Right lobe of liver (tissue), 6 donors: ENCODE results near the gene OR14C36. TPM values are rescaled to one million over a fixed set of nuclear protein-coding genes. Genes with fewer than 3 reads are reported as not detected.

ENCODE experiments used
- ATAC-seq, 4 donors: fragments of 200-7000 bp; cut with Tn5 transposase; one replicate each; pipeline ENCODE4 v1.9.1; 2020; ENCODE audit warnings: mild to moderate bottlenecking in 4 of 4, moderate library complexity in 4 of 4
- DNase-seq, 3 donors: peaks; one replicate each; pipeline ENCODE4 v3.0.0-alpha.2; 2020
- H3K27ac ChIP-seq, 3 donors: fragments of 200-600 bp; one replicate each; pipeline ENCODE4 v1.8.0; 2022
- H3K27me3 ChIP-seq, 2 donors: fragments of 200-600 bp; one replicate each; pipeline ENCODE4 v1.8.0; 2022
- H3K36me3 ChIP-seq, 4 donors: fragments of 200-600 bp; sonication (generic) in 1 of 4; one replicate each; pipeline versions ENCODE4 v1.5.1 to v1.8.0; 2017 to 2022; ENCODE audit warnings: control low read depth in 1 of 4
- H3K4me1 ChIP-seq, 4 donors: fragments of 200-600 bp; sonication (generic) in 1 of 4; one replicate each; pipeline versions ENCODE4 v1.5.1 to v1.8.0; 2017 to 2022; ENCODE audit warnings: control low read depth in 1 of 4
- H3K4me3 ChIP-seq, 3 donors: fragments of 200-600 bp; one replicate each; pipeline ENCODE4 v1.8.0; 2022
- H3K9me3 ChIP-seq, 4 donors: fragments of 200-600 bp; sonication (generic) in 1 of 4; one replicate each; pipeline versions ENCODE4 v1.5.1 to v1.8.0; 2017 to 2022; ENCODE audit warnings: control low read depth in 1 of 4
- CTCF ChIP-seq, 4 donors: fragments of 200-600 bp in 3 of 4; fragments of 450-650 bp in 1 of 4; IDR thresholded peaks; one replicate each; pipeline versions ENCODE4 v1.5.1 to v1.8.0; 2016 to 2022; ENCODE audit warnings: antibody characterized with exemption in 4 of 4, mild to moderate bottlenecking in 2 of 4
- POLR2A ChIP-seq: fragments of 450-650 bp; IDR thresholded peaks from one replicate; pipeline ENCODE4 v1.6.1; 2017; ENCODE audit warnings: antibody characterized with exemption, mild to moderate bottlenecking
- WGBS: methylation state at CpG from one replicate; pipeline ENCODE4 v1.1.6; 2018; ENCODE audit warnings: low coverage, low lambda C conversion rate; ENCODE audit not compliant: insufficient coverage; ENCODE audit errors: missing lambda C conversion rate; 5-methylcytosine and 5-hydroxymethylcytosine counted together
- intact Hi-C, 2 donors: fragments of 100-400 bp; cut with DNase I; formaldehyde crosslinking; loops; one replicate each; pipeline versions ENCODE4 v1.11.2 to v1.14.1; 2022
- total RNA-seq, 6 experiments: library from RNA; depleted of rRNA in 2 of 6; stranded (reverse); fragments of >200 nt in 2 of 6; fragmentation: NEBNext Ultra II Directional in 3 of 6; extraction: Animal tissue kit (Norgen Biotek cat#: 25700) in 3 of 6; gene quantifications; one replicate each; pipeline versions ENCODE4 v1.1.0 to v1.2.4, GENCODE V29; 2016 to 2023
- donor health status: DM: no; HTN: yes; CAD: no.
- donor health status: DM: no; HTN: no; CAD: no.
- donor health status: DM: no; HTN: no; CAD: no.
- donor health status: DM: no; HTN: yes; CAD: no.
- donor health status: DM: no; HTN: yes; CAD: no.

OR14C36 gene
- total RNA-seq, 6 experiments from 2014 or later = not detected

- no peak for TF ChIP-seq POLR2A
- TF ChIP-seq CTCF (IDR thresholded peaks at IDR 0.05) = no peak
- Histone ChIP-seq H3K27ac (no peak within 1 kb of the TSS), H3K4me3 (no peak within 1 kb of the TSS), H3K36me3 (no peaks in the 10 kb centered on the region), H3K9me3 (no peaks in the 10 kb centered on the region), H3K4me1 (no peaks in the 10 kb centered on the region), H3K27me3 (no peaks in the 10 kb centered on the region)
- intact Hi-C loops = no loop called here
- DNase-seq (no peak), ATAC-seq (no peak)
- WGBS = 26% methylated on average over 3 of the region's 3 CpGs
Measured at GRCh38 chr1:248361121-248361715, 12.6 kb downstream of the OR14C36 start, which contains the start of gene OR2T4. OR2T4 (plus strand) TSS chr1:248361665; CDS start chr1:248361665, 0 bp downstream.

- Histone ChIP-seq H3K9me3 (no peaks in the 10 kb centered on the region), H3K4me1 (no peaks in the 10 kb centered on the region), H3K36me3 (no peaks in the 10 kb centered on the region), H3K27me3 (no peaks in the 10 kb centered on the region), H3K4me3 (no peak overlapping the region), H3K27ac (no peak overlapping the region)
- ATAC-seq = no peak
- intact Hi-C loops = no loop called here
- no peak for DNase-seq
- TF ChIP-seq POLR2A (no peak), CTCF (IDR thresholded peaks at IDR 0.05) (no peak)
Measured at GRCh38 chr1:248366609-248367008, 18.0 kb downstream of the OR14C36 start.

- Histone ChIP-seq H3K36me3 (no peaks in the 10 kb centered on the region), H3K27me3 (peaks cover 0 to under 1% of the 10 kb centered on the region in 2 donors), H3K9me3 (no peaks in the 10 kb centered on the region), H3K4me1 (no peaks in the 10 kb centered on the region), H3K4me3 (no peak overlapping the region), H3K27ac (no peak overlapping the region)
- 45% methylated on average over 3 of the region's 5 CpGs for WGBS
- intact Hi-C loops = no loop called here
- no peak for ATAC-seq
- no peak for DNase-seq
- TF ChIP-seq CTCF (IDR thresholded peaks at IDR 0.05) (no peak), POLR2A (no peak)
Measured at GRCh38 chr1:248372394-248372793, 23.8 kb downstream of the OR14C36 start.

GRCh38 chr1:248373761-248374160, 25.2 kb downstream of the OR14C36 start:
- Histone ChIP-seq H3K4me3 (no peak overlapping the region), H3K9me3 (no peaks in the 10 kb centered on the region), H3K27me3 (peaks cover 0 to 4% of the 10 kb centered on the region in 2 donors), H3K36me3 (no peaks in the 10 kb centered on the region), H3K27ac (no peak overlapping the region), H3K4me1 (no peaks in the 10 kb centered on the region)
- no peak for DNase-seq
- WGBS = 57% methylated on average over 4 of the region's 4 CpGs
- no peak for ATAC-seq
- TF ChIP-seq POLR2A (no peak), CTCF (IDR thresholded peaks at IDR 0.05) (no peak)
- intact Hi-C loops = no loop called here

GRCh38 chr1:248375446-248375845, 26.9 kb downstream of the OR14C36 start, which contains the start of gene OR2T6:
OR2T6 (plus strand) TSS chr1:248375746; CDS start chr1:248387609, 11,863 bp downstream.
- intact Hi-C loops = no loop called here
- H3K9me3 ChIP-seq = no peaks in the 10 kb centered on the region
- no peak for TF ChIP-seq CTCF (IDR thresholded peaks at IDR 0.05)
- TF ChIP-seq POLR2A = no peak

More at GRCh38 chr1:248375446-248375845, 26.9 kb downstream of the OR14C36 start, which contains the start of gene OR2T6:
- ATAC-seq (no peak), DNase-seq (no peak)
- no peaks in the 10 kb centered on the region for H3K4me1 ChIP-seq
- H3K27ac ChIP-seq = no peak within 1 kb of the TSS
- H3K4me3 ChIP-seq = no peak within 1 kb of the TSS
- peaks cover 0 to 4% of the 10 kb centered on the region in 2 donors for H3K27me3 ChIP-seq
- no peaks in the 10 kb centered on the region for H3K36me3 ChIP-seq
